ENCODE results near the gene C20orf204. TPM values are rescaled to one million over a fixed set of nuclear protein-coding genes. Genes with fewer than 3 reads are reported as not detected.

Gene C20orf204, protein sequence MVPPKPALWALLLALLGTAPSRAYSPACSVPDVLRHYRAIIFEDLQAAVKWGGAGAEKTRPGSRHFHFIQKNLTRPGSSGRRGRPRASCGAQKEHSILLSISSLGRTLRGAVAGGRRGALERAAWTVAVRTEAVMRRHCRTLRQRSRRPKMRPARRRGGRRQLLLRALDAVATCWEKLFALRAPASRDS
- total RNA-seq: 0.77 and 1.2 TPM in 2 replicates

DNA sequence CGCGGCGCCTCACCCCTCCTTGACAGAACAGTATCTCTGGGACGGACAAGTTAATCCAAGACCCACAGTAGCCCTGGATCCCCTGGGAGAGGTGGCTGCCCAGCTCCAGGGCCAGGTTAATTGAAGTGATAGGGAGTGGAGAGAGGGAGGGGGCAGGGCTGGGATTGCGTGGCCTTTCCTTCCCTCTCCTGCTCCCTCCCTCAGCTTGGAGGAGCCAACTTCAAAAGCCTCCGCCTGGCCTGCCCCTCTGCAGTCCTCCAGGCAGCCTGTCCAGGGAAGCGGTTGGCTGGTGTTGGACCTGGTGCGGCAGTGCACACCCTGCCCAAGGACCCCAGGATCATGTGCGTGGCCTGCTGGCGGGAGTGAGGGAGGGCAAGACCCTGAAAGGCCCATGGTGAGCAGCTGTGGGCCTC lies at the start of gene C20orf204:
Gene C20orf204 (plus strand): TSS at position 250 of the 413 bp plus-strand sequence. CDS start 142 bp downstream, at position 392.

DNA sequence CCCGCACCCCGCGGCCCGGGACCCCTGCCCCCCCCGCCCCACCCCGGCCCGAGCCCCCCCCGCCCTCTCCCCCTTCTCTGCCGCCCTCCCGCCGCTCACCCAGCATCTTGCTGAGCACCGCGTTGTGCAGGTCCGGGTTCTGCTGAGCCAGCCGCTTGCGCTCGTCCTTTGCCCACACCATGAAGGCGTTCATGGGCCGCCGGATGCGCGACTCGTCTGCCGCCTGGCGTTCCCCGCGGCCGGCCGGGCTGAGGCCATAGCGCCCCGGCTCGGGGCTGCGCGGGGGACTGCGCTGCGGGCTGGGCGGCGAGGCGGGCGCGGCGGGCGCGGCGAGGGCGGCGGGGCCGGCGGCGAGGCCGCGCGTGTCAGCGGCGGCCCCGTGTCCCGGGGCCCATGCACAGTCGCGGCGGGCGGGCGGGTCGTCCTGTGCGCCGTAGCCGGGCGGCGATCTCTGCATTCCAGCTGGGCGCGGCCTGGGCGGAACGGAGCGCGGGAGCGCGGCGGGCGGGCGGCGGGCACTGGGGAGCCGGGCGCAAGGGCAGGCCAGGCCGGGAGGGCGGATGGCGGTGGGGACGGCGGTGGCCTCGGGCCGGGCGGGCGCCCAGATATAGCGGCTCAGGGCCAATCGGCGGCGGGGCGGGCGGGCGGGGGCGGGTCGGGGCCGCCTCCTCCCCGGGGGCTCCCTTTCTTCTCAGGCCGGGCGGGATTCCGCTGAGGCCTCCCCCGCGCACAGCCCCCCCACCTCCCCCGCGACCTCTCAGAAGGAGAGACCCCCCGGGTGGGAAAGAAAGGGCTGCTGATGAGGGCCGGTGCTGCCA lies 13.3 kb downstream of the C20orf204 start, which contains the start of gene SOX18:
Gene SOX18 (minus strand): TSS at position 580 of the 818 bp plus-strand sequence. CDS start 123 bp downstream, at position 457.

DNA sequence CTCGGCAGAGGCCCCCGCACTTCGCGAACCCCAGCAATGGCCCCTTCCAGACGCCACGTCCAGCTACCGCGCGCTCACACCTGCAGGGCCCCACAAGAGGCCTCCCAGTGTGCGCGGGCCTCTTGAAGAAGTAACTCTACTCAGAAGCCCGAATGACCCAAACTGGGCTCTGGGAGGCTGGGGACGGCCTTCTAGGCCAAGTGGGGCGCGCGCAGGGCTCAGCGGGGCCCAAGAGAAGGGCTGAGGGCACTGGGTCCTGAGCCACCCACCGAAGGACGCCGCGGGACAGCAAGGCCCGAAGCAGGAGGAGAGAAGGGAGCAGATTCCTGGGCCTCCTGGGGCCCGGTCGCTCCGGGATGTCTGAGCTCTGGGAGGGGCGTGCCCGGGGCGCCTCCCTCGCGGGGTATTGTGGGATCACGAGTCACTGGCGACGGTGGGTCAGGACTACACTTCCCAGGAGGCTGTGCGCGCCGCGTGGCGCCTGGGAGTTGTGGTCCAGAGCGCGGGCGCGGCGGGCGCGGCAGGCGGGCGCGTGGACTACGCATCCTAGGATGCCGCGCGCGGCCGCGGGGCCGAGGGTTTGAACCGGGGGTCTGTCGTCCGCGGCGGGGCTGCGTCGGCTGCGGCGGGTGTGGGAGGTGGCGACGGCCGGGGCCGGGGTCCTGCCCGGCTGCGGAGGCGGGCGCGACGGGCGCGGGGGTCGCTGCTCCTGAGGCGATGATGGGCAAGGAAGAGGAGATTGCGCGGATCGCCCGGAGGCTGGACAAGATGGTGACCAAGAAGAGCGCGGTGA lies 26.8 kb downstream of the C20orf204 start, which contains the start of gene TCEA2:
Gene TCEA2 (plus strand): TSS at position 603 of the 793 bp plus-strand sequence. CDS start 115 bp downstream, at position 718.

DNA sequence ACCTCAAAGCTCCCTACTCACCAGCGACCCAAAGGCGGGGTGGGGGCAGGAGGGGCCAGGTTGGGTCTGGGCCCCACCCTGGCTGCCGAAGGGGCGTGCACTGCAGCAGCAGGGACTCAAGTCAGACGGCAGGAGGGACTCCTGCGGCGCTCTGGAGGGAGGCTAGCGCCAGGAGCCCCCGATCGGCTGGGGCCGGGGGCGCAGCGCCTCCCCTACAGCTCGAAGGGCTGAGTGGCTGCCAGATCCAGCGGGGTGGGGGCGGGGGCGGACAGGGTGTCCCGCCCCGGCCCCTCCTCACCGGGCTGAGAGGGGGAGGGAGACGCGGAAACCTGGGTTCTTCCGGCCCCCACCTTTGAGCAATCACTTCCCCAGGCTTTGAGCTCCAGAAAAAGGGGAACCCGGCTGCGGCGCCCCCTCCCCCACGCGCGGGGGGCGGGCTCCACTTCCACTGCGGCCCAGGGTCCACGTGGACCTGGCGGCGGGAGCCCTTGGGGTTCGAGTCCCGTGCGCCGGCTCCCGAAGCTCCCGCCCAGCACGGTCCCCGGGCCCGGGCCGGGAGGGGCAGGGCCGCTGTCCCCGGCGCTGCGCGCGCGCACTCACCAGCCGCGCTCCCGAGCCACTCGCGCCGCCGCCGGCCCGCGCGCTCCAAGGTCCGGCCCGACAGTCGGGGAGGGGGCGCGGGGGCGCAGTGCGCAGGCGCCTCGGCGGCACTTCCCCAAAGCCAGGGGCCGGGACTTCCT lies 43.5 kb downstream of the C20orf204 start, which contains the start of gene RGS19:
Gene RGS19 (minus strand): TSS at position 246 of the 740 bp plus-strand sequence. CDS start 2,632 bp downstream, outside the sequence.

DNA sequence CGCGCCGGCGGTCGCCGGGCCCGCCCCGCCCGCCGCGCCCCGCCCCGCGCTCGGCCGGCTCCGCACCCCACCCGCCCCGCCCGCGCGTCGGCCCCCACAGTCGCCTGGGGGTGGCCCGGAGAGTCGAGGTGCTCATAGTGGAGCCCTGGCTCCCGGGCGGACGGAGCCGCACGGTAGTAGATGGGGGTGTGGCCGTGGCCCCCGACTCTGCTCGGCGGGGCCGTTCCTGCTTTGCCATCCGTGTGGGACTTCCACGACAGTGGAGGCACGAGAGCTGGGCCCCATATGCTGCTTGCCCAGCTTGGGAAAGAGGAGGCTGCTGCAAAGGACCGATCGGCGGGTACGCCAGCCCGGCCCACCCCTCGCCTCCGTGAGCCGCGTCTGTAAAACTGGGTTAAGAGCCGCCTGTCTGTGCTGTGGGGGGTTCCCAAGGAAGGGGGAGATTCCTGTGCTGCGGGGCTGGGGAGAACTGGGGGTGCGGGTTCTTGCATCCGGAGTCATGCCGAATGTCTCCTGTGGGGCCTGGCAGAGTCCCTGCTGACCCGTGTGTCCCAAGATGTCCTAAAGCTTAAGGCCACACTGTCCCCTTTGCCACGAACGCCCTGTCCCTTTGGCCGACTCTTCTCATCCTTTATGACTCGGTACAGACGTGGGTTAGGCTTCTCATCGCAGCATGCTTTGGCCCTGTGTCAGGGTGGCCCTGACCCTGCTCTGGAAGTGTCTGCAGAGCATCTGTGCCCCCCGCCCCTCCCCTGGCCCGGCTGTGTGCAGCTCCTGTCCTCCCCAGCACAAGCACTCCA lies 44.2 kb downstream of the C20orf204 start, which contains the start of gene OPRL1:
Gene OPRL1 (plus strand): TSS at position 70 of the 800 bp plus-strand sequence. CDS start 12,639 bp downstream, outside the sequence.

DNA sequence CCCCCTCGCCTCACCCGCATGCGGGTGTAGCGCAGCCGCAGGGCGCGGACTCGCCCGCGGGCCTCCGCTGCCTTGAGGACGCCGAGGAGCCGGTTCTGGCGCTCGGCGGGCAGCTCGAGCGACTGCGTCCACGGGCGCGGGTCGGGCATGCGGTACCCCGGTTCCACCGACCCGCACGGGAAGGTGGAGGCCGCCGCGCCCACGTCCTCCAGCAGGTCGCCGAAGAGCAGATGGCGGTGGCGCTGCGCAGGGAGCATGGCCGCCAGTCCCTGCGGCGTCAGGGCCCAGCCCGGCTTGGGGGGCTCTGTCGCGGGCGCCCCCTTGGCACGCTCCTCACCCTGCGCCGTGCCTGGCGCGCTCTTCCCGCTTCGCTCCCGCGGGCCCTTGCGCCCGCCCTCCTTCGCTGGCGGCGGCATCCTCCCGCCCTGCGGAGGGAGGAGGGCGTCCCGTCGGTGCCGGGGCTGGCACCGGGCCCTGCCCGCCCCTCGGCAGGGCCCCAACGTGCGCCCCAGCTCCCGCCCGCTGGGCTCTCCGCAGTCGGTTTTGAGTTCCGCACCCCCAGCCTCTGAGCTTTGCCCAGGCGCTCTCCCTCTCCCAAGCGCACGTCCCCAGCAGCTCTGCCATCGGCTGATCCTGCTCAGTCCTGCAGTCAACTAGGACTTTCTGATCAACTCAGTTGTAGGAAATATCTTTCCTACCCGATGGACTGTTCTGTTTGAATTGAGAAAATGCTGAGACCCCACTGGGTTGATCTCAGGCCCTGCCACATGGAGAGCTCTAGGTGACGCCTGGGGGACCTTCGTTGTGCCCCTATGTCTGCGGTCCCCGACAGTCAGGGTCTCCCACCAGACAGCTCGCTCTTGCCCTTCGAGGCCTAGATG lies 48.1 kb downstream of the C20orf204 start, which contains the start of gene LKAAEAR1:
Gene LKAAEAR1 (minus strand): TSS at position 595 of the 881 bp plus-strand sequence. CDS start 179 bp downstream, at position 416.

Other genes starting within 250 kb of the C20orf204 start
- 11.9 and 16.7 TPM in 2 replicates for gene ZBTB46, start 204.9 kb upstream of the C20orf204 start, total RNA-seq
- gene ABHD16B, start 174.7 kb upstream of the C20orf204 start, total RNA-seq: not detected in 2 replicates
- 159 and 171 TPM in 2 replicates for gene TPD52L2, start 170.9 kb upstream of the C20orf204 start, total RNA-seq
- gene DNAJC5, start 141.1 kb upstream of the C20orf204 start, total RNA-seq: 55.2 and 60.0 TPM in 2 replicates
- 22.4 and 24.0 TPM in 2 replicates for gene UCKL1, start 79.8 kb upstream of the C20orf204 start, total RNA-seq
- gene ZNF512B, start 66.3 kb upstream of the C20orf204 start, total RNA-seq: 7.1 and 7.6 TPM in 2 replicates
- gene SAMD10, start 56.5 kb upstream of the C20orf204 start, total RNA-seq: 0.87 and 1.00 TPM in 2 replicates
- gene PRPF6, start 55.0 kb upstream of the C20orf204 start, total RNA-seq: 65.7 and 73.8 TPM in 2 replicates
- gene SOX18, start 13.5 kb downstream of the C20orf204 start, total RNA-seq: 0.12 TPM in 1 of 2 replicates, not detected in the other
- 10.8 and 24.7 TPM in 2 replicates for gene TCEA2, start 27.0 kb downstream of the C20orf204 start, total RNA-seq
- 7.5 and 8.7 TPM in 2 replicates for gene RGS19, start 43.3 kb downstream of the C20orf204 start, total RNA-seq
- gene OPRL1, start 43.9 kb downstream of the C20orf204 start, total RNA-seq: 1.1 and 2.1 TPM in 2 replicates
- gene LKAAEAR1, start 48.2 kb downstream of the C20orf204 start, total RNA-seq: not detected in 2 replicates
- not detected in 2 replicates for gene NPBWR2, start 71.4 kb downstream of the C20orf204 start, total RNA-seq
- gene MYT1, start 128.3 kb downstream of the C20orf204 start, total RNA-seq: not detected in 2 replicates
- gene PCMTD2, start 219.6 kb downstream of the C20orf204 start, total RNA-seq: 40.6 and 55.6 TPM in 2 replicates

All from uterine smooth muscle cell (primary cell).